Caco-2 (cell line): ENCODE results near the gene EVL. TPM values are rescaled to one million over a fixed set of nuclear protein-coding genes. Genes with fewer than 3 reads are reported as not detected.

Source experiments
- BruUV-seq: library from RNA; stranded (reverse); fragments of 400-500 nt; replicated peaks from 2 replicates; lab custom pipeline; 2021; lab: Mats Ljungman, UMichigan
- CTCF ChIA-PET: fragments of 300-600 bp; sonication (Branson Sonifier 250); formaldehyde crosslinking; loops from one replicate; lab custom pipeline; 2022; ENCODE audit warnings: antibody characterized with exemption; lab: Charles Lee
- POLR2A ChIA-PET: fragments of 300-600 bp; sonication (Branson Sonifier 250); formaldehyde crosslinking; loops from one replicate; lab custom pipeline; 2022; ENCODE audit warnings: antibody characterized with exemption; lab: Charles Lee
- DNase-seq, 2 experiments: peaks; one replicate each; pipeline versions ENCODE4 v3.0.0 to v3.0.0-alpha.2; 2020 to 2022
- H3K27me3 ChIP-seq: replicated peaks from 2 replicates; pipeline ENCODE4 v1.6.0; 2011; ENCODE audit warnings: low read length; ENCODE audit not compliant: control insufficient read depth, insufficient read depth
- H3K36me3 ChIP-seq: 2 replicates; pipeline ENCODE4 v1.5.1; 2011; ENCODE audit warnings: low read length; ENCODE audit not compliant: control insufficient read depth, insufficient read depth
- H3K4me1 ChIP-seq: fragments of 250-450 bp; sonication (Bioruptor Pico); 2 replicates; pipeline ENCODE4 v1.5.1; 2020; ENCODE audit warnings: mild to moderate bottlenecking
- H3K4me3 ChIP-seq: 2 replicates; pipeline ENCODE4 v1.5.1; 2011; ENCODE audit warnings: low read depth, mild to moderate bottlenecking, control low read depth, low read length
- H3K9me3 ChIP-seq: fragments of 250-450 bp; sonication (Bioruptor Pico); 2 replicates; pipeline ENCODE4 v1.5.1; 2020; ENCODE audit warnings: mild to moderate bottlenecking, moderate library complexity
- H3K27ac Mint-ChIP-seq: one replicate; pipeline ENCODE4 v1.8.0; 2022; ENCODE audit warnings: mixed read lengths; ENCODE audit not compliant: unreplicated experiment
- H3K27me3 Mint-ChIP-seq: one replicate; pipeline ENCODE4 v1.8.0; 2022; ENCODE audit warnings: mixed read lengths; ENCODE audit not compliant: insufficient read depth, unreplicated experiment
- H3K36me3 Mint-ChIP-seq: one replicate; pipeline ENCODE4 v1.8.0; 2022; ENCODE audit warnings: mild to moderate bottlenecking, mixed read lengths; ENCODE audit not compliant: insufficient read depth, unreplicated experiment
- H3K4me1 Mint-ChIP-seq: one replicate; pipeline ENCODE4 v1.8.0; 2022; ENCODE audit warnings: low read depth, mixed read lengths; ENCODE audit not compliant: unreplicated experiment
- H3K4me3 Mint-ChIP-seq: one replicate; pipeline ENCODE4 v1.8.0; 2022; ENCODE audit warnings: mild to moderate bottlenecking, moderate library complexity, mixed read lengths; ENCODE audit not compliant: unreplicated experiment
- H3K9me3 Mint-ChIP-seq: one replicate; pipeline ENCODE4 v1.8.0; 2022; ENCODE audit warnings: mixed read lengths; ENCODE audit not compliant: unreplicated experiment
- intact Hi-C: fragments of 100-400 bp; cut with micrococcal nuclease; formaldehyde crosslinking; loops from one replicate; pipeline ENCODE4 v1.10.0; 2022; ENCODE audit not compliant: unreplicated experiment
- total RNA-seq: library from RNA; stranded (reverse); gene quantifications from 2 replicates; pipeline ENCODE4 v1.2.3, GENCODE V29; 2022
- TF ChIP-seq, protein P1 (sequence below), 2 experiments: fragments of 200-600 bp in 1 of 2; IDR thresholded peaks; 1 replicate in 1 of 2; 2 replicates in 1 of 2; pipeline versions ENCODE4 v1.5.1 to v1.8.0; 2011 to 2022; ENCODE audit warnings: antibody characterized with exemption in 1 of 2, control low read depth in 1 of 2, inconsistent platforms in 1 of 2, low read depth in 1 of 2, low read length in 1 of 2, mild to moderate bottlenecking in 1 of 2, moderate library complexity in 1 of 2; ENCODE audit not compliant: insufficient read depth in 1 of 2, severe bottlenecking in 1 of 2, unreplicated experiment in 1 of 2

The EVL gene
- total RNA-seq, 1 experiment from 2014 or later = 14.2 TPM

DNA sequence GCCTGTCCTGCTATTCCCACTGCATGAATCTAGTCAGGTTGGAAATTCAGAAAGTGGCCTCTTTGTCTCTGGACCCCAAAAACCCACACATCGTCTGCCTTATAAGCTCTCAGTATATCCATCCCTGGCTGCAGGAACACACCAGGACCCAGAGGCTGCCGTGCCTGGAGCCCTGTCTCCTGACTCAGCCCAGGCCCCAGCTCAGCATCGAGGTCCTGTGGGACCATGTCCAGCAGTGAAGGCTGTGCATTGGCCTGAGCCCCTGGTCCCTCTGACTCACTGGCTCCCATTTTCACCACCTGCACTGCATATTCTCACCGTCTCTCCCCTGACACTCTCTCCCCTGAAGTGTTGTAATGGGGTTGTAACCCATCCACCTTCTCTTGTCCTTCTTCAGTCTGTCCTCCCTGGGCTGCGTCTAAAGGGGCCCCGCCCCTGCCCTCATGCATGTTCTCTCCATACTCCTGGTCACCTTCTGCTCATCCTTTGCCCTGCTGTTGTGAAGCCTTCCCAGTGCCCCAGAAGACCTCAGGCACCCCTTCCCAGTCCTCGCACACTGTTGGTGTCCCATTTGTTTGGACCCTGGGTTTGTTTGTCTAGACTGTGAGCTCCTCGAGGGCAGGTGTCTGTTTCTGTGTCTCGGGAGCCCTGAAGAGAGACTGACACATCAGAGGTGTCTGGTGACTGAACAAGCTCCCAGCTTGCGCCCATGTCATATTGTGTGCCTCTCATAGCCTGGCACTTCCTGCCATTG lies 43.8 kb downstream of the EVL start:
- BruUV-seq = no TSS peak
- Histone ChIP-seq H3K4me1 (no peaks in the 10 kb centered on the region), H3K9me3 (no peaks in the 10 kb centered on the region), H3K4me3 (no peak overlapping the region), H3K27me3 (no peaks in the 10 kb centered on the region), H3K36me3 (no peaks in the 10 kb centered on the region)
- no peaks in the 10 kb centered on the region for H3K27me3 Mint-ChIP-seq
- peaks cover 16% of the 10 kb centered on the region for H3K4me1 Mint-ChIP-seq
- no peak overlapping the region for H3K4me3 Mint-ChIP-seq
- H3K36me3 Mint-ChIP-seq = no peaks in the 10 kb centered on the region
- ChIA-PET CTCF (interaction anchor here (0.7 to 1.4 kb wide), 6 partner anchors 8 to 84 kb away, joined by 3 to 4 read pairs (median 4); partner anchors contain the start of gene DEGS2), POLR2A (no interaction called here)
- intact Hi-C loops = loop anchor here (1.0 kb wide), 3 partner anchors 33 to 127 kb away; no protein-coding TSS in a partner anchor
- TF ChIP-seq, protein P1, sequence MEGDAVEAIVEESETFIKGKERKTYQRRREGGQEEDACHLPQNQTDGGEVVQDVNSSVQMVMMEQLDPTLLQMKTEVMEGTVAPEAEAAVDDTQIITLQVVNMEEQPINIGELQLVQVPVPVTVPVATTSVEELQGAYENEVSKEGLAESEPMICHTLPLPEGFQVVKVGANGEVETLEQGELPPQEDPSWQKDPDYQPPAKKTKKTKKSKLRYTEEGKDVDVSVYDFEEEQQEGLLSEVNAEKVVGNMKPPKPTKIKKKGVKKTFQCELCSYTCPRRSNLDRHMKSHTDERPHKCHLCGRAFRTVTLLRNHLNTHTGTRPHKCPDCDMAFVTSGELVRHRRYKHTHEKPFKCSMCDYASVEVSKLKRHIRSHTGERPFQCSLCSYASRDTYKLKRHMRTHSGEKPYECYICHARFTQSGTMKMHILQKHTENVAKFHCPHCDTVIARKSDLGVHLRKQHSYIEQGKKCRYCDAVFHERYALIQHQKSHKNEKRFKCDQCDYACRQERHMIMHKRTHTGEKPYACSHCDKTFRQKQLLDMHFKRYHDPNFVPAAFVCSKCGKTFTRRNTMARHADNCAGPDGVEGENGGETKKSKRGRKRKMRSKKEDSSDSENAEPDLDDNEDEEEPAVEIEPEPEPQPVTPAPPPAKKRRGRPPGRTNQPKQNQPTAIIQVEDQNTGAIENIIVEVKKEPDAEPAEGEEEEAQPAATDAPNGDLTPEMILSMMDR (IDR thresholded peaks at IDR 0.05; ENCODE audit: insufficient read depth in 1 of 2, low read depth in 1 of 2, low read length in 1 of 2, severe bottlenecking in 1 of 2, unreplicated experiment in 1 of 2) = no peak
- H3K27ac Mint-ChIP-seq = no peak overlapping the region
- DNase-seq = no peak
- no peaks in the 10 kb centered on the region for H3K9me3 Mint-ChIP-seq

DNA sequence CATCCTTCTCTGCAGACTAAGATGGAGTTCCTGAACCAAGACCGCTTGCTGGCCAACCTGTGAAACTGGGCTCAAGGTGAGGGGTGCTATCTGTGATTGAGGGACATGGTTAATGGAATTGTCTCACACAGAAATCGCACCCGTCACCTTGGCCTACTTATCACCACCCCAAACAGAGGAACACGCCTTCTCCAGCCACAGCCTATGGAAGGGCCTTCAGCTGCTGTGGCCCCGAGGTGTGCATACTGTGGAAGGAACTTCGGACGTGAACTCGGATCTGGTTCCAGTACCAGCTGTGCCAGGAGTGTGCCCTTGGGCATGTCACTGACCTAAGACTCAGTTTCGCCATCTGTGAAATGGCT lies 44.4 kb downstream of the EVL start:
- no peak for DNase-seq
- POLR2A ChIA-PET = no interaction called here
- Histone ChIP-seq H3K27me3 (no peaks in the 10 kb centered on the region), H3K4me3 (no peak overlapping the region), H3K9me3 (no peaks in the 10 kb centered on the region), H3K4me1 (no peaks in the 10 kb centered on the region), H3K36me3 (no peaks in the 10 kb centered on the region)
- BruUV-seq = no TSS peak
- H3K9me3 Mint-ChIP-seq = no peaks in the 10 kb centered on the region
- H3K36me3 Mint-ChIP-seq = no peaks in the 10 kb centered on the region
- intact Hi-C loops = no loop called here
- H3K4me1 Mint-ChIP-seq = peaks cover 16% of the 10 kb centered on the region
- H3K27ac Mint-ChIP-seq = no peak overlapping the region
- H3K27me3 Mint-ChIP-seq = no peaks in the 10 kb centered on the region
- H3K4me3 Mint-ChIP-seq = no peak overlapping the region
- TF ChIP-seq, protein P1 (IDR thresholded peaks at IDR 0.05; ENCODE audit: insufficient read depth in 1 of 2, low read depth in 1 of 2, low read length in 1 of 2, severe bottlenecking in 1 of 2, unreplicated experiment in 1 of 2) = no peak
- CTCF ChIA-PET = interaction anchor here (0.6 to 0.9 kb wide), 2 partner anchors 50 to 1065 kb away, joined by 3 to 5 read pairs; partner anchors contain the start of gene DEGS2

DNA sequence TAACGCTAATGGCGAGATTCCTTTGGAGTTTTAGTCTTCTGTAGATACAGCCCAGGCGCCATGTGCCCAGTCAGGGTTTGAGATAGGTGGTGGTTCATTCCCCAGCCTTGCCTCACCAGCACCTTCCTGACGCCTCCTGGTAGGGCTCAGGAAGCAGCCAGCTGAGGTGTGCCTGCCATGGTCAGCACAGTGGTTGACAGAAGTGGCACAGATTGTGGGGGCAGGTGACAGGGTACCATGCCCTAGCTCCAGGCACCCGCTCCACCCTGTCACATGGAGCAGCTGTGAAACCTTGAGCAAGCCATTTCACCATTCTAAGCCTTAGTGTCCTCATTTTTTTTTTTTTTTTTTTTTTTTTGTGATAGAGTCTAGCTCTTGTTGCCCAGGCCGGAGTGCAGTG lies 45.6 kb downstream of the EVL start:
- BruUV-seq = no TSS peak
- Mint-ChIP-seq H3K4me3 (no peak overlapping the region), H3K27me3 (no peaks in the 10 kb centered on the region), H3K9me3 (no peaks in the 10 kb centered on the region), H3K4me1 (peaks cover 16% of the 10 kb centered on the region), H3K27ac (no peak overlapping the region), H3K36me3 (no peaks in the 10 kb centered on the region)
- H3K36me3 ChIP-seq = no peaks in the 10 kb centered on the region
- no peak overlapping the region for H3K4me3 ChIP-seq
- DNase-seq = no peak
- H3K4me1 ChIP-seq = no peaks in the 10 kb centered on the region
- TF ChIP-seq, protein P1 (IDR thresholded peaks at IDR 0.05; ENCODE audit: insufficient read depth in 1 of 2, low read depth in 1 of 2, low read length in 1 of 2, severe bottlenecking in 1 of 2, unreplicated experiment in 1 of 2) = no peak
- CTCF ChIA-PET = interaction anchor here (0.6 kb wide), 1 partner anchor 27 kb away, joined by 3 read pairs; no protein-coding TSS in a partner anchor
- no peaks in the 10 kb centered on the region for H3K9me3 ChIP-seq
- intact Hi-C loops = no loop called here
- H3K27me3 ChIP-seq = no peaks in the 10 kb centered on the region
- POLR2A ChIA-PET = no interaction called here
